A549 (cell line): ENCODE data around the gene RYR3. TPM values are rescaled to one million over a fixed set of nuclear protein-coding genes. Genes with fewer than 3 reads are reported as not detected.

Experiments used
- ATAC-seq, 2 experiments: fragments of 200-7000 bp in 1 of 2; fragments of >200 bp in 1 of 2; cut with Nextera tagmentation in 1 of 2; cut with Tn5 transposase in 1 of 2; 3 replicates each; pipeline versions ENCODE4 v1.8.0 to v1.9.1; 2018 to 2020; ENCODE audit warnings: mild to moderate bottlenecking in 1 of 2, moderate library complexity in 1 of 2
- CTCF ChIA-PET: fragments of 300-600 bp; sonication (Branson Sonifier 250); formaldehyde crosslinking; extraction: SDS; loops from one replicate; lab custom pipeline; 2021; ENCODE audit warnings: antibody characterized with exemption, inconsistent platforms; lab: Yijun Ruan, JAX
- POLR2A ChIA-PET: fragments of 350-600 bp; formaldehyde crosslinking; extraction: SDS; loops from one replicate; lab custom pipeline; 2021; ENCODE audit warnings: antibody characterized with exemption, inconsistent platforms; lab: Yijun Ruan, JAX
- DNase-seq, 2 experiments: peaks; one replicate each; pipeline versions ENCODE4 v3.0.0 to v3.0.0-alpha.2; 2011 to 2016; ENCODE audit warnings: low read depth in 1 of 2, low spot score in 1 of 2
- FAIRE-seq: peaks from 2 replicates; lab custom pipeline; 2011; peaks lifted over from hg19 to GRCh38; lab: Jason Lieb, UNC
- H3K27ac ChIP-seq, 2 experiments: fragments of >200 bp; sonication (Bioruptor Twin); formaldehyde crosslinking; 3 replicates each; pipeline ENCODE4 v1.5.1; 2016 to 2017
- H3K4me1 ChIP-seq: fragments of >200 bp; sonication (Bioruptor Twin); formaldehyde crosslinking; 3 replicates; pipeline ENCODE4 v1.6.1; 2016
- H3K4me2 ChIP-seq: fragments of >200 bp; sonication (Bioruptor Twin); formaldehyde crosslinking; 3 replicates; pipeline ENCODE4 v1.6.1; 2016
- H3K4me3 ChIP-seq: fragments of >200 bp; sonication (Bioruptor Twin); formaldehyde crosslinking; 3 replicates; pipeline ENCODE4 v1.5.1; 2016
- H3K9me3 ChIP-seq: fragments of >200 bp; sonication (Bioruptor Twin); formaldehyde crosslinking; 3 replicates; pipeline ENCODE4 v1.6.1; 2016
- ATOH8 ChIP-seq: fragments of 250-450 bp; sonication (Bioruptor Pico); IDR thresholded peaks from 2 replicates; pipeline ENCODE4 v1.5.0; 2020; ENCODE audit warnings: low read depth, mild to moderate bottlenecking, moderate library complexity
- CBX8 ChIP-seq: fragments of 200-600 bp; sonication (generic); IDR thresholded peaks from 2 replicates; pipeline ENCODE4 v1.6.1; 2016
- CHD2 ChIP-seq: fragments of 150-350 bp; IDR thresholded peaks from 2 replicates; pipeline ENCODE4 v1.6.1; 2014; ENCODE audit warnings: low read length; ENCODE audit not compliant: partially characterized antibody
- FOSL2 ChIP-seq, 2 experiments: fragments of 450-650 bp in 1 of 2; fragments of >200 bp in 1 of 2; sonication (Bioruptor Twin) in 1 of 2; formaldehyde crosslinking; IDR thresholded peaks; 2 replicates each; pipeline versions ENCODE4 v1.5.0 to v1.6.1; 2016 to 2020; ENCODE audit warnings: mild to moderate bottlenecking in 1 of 2, moderate library complexity in 1 of 2
- FOXS1 ChIP-seq: fragments of 250-450 bp; sonication (Bioruptor Pico); IDR thresholded peaks from 2 replicates; pipeline ENCODE4 v1.5.0; 2020; ENCODE audit warnings: mild to moderate bottlenecking, moderate library complexity
- HDAC2 ChIP-seq: fragments of 200-600 bp; sonication (generic); IDR thresholded peaks from 2 replicates; pipeline ENCODE4 v1.6.1; 2016
- HEYL ChIP-seq: fragments of 250-450 bp; sonication (Bioruptor Pico); IDR thresholded peaks from 2 replicates; pipeline ENCODE4 v1.8.0; 2021; ENCODE audit warnings: mild to moderate bottlenecking, moderate library complexity
- HOXA7 ChIP-seq: fragments of 250-450 bp; sonication (Bioruptor Pico); IDR thresholded peaks from 2 replicates; pipeline ENCODE4 v1.5.0; 2020; ENCODE audit warnings: mild to moderate bottlenecking, moderate library complexity
- HOXB13 ChIP-seq: fragments of 250-450 bp; sonication (Bioruptor Pico); IDR thresholded peaks from 2 replicates; pipeline ENCODE4 v1.5.0; 2020; ENCODE audit warnings: low read depth, mild to moderate bottlenecking, moderate library complexity
- HOXB5 ChIP-seq: fragments of 250-450 bp; sonication (Bioruptor Pico); IDR thresholded peaks from 2 replicates; pipeline ENCODE4 v1.5.0; 2020; ENCODE audit warnings: mild to moderate bottlenecking, moderate library complexity
- JUN ChIP-seq, 2 experiments: fragments of >200 bp; sonication (Bioruptor Twin); formaldehyde crosslinking; IDR thresholded peaks; 2 replicates in 1 of 2; 3 replicates in 1 of 2; pipeline ENCODE4 v1.6.1; 2016 to 2017
- KDM5A ChIP-seq: fragments of 200-600 bp; sonication (generic); IDR thresholded peaks from 2 replicates; pipeline ENCODE4 v1.6.1; 2016; ENCODE audit warnings: antibody characterized with exemption, mild to moderate bottlenecking
- MAX ChIP-seq: IDR thresholded peaks from 2 replicates; pipeline ENCODE4 v1.6.1; 2012
- MAZ ChIP-seq: fragments of 150-350 bp; IDR thresholded peaks from 2 replicates; pipeline ENCODE4 v1.6.1; 2014; ENCODE audit warnings: antibody characterized with exemption, low read depth, low read length, borderline replicate concordance
- MYC ChIP-seq: IDR thresholded peaks from 2 replicates; pipeline ENCODE4 v1.6.1; 2012; ENCODE audit warnings: mild to moderate bottlenecking, inconsistent platforms, low read length, improper control_type of control experiment, borderline replicate concordance
- NFE2L2 ChIP-seq: fragments of 150-350 bp; conservative IDR thresholded peaks from 2 replicates; pipeline ENCODE4 v1.6.1; 2014; ENCODE audit warnings: low read length
- NPAS2 ChIP-seq: fragments of 250-450 bp; sonication (Bioruptor Pico); IDR thresholded peaks from 2 replicates; pipeline ENCODE4 v1.8.0; 2022; ENCODE audit warnings: mild to moderate bottlenecking, moderate library complexity, borderline replicate concordance
- PBX3 ChIP-seq: IDR thresholded peaks from 2 replicates; pipeline ENCODE4 v1.6.1; 2012
- PHF8 ChIP-seq: fragments of 200-600 bp; sonication (generic); IDR thresholded peaks from 2 replicates; pipeline ENCODE4 v1.6.1; 2016; ENCODE audit warnings: low read depth, mild to moderate bottlenecking, antibody characterized with exemption, moderate library complexity, borderline replicate concordance
- POLR2AphosphoS2 ChIP-seq: conservative IDR thresholded peaks from 2 replicates; pipeline ENCODE4 v1.6.1; 2012; ENCODE audit warnings: low read length, improper control_type of control experiment, inconsistent platforms
- RAD21 ChIP-seq, 2 experiments: fragments of >200 bp in 1 of 2; sonication (Bioruptor Twin) in 1 of 2; formaldehyde crosslinking in 1 of 2; IDR thresholded peaks in 1 of 2; conservative IDR thresholded peaks in 1 of 2; 2 replicates in 1 of 2; 3 replicates in 1 of 2; pipeline ENCODE4 v1.6.1; 2012 to 2018; ENCODE audit warnings: inconsistent platforms in 1 of 2
- RARB ChIP-seq: fragments of 250-450 bp; sonication (Bioruptor Pico); IDR thresholded peaks from 2 replicates; pipeline ENCODE4 v1.8.0; 2021; ENCODE audit warnings: mild to moderate bottlenecking, moderate library complexity
- RCOR1 ChIP-seq: fragments of 150-350 bp; IDR thresholded peaks from 2 replicates; pipeline ENCODE4 v1.6.1; 2014; ENCODE audit warnings: antibody characterized with exemption, low read length, low read depth
- RNF2 ChIP-seq: fragments of 200-600 bp; sonication (generic); IDR thresholded peaks from 2 replicates; pipeline ENCODE4 v1.6.1; 2016; ENCODE audit warnings: low read depth, mild to moderate bottlenecking, antibody characterized with exemption, moderate library complexity, borderline replicate concordance
- TP53 ChIP-seq: fragments of 250-450 bp; sonication (Bioruptor Pico); IDR thresholded peaks from 2 replicates; pipeline ENCODE4 v1.5.0; 2021; ENCODE audit warnings: mild to moderate bottlenecking, moderate library complexity
- ZNF302 ChIP-seq: fragments of 250-450 bp; sonication (Bioruptor Pico); IDR thresholded peaks from 2 replicates; pipeline ENCODE4 v1.9.0; 2021; ENCODE audit warnings: inconsistent platforms, mild to moderate bottlenecking, moderate library complexity
- WGBS: methylation state at CpG from one replicate; pipeline ENCODE4 v1.1.6; 2017; ENCODE audit errors: missing lambda C conversion rate; 5-methylcytosine and 5-hydroxymethylcytosine counted together
- polyA plus RNA-seq, 4 experiments: library from polyadenylated mRNA; depleted of rRNA in 3 of 4; stranded (reverse); fragments of >200 nt; fragmentation: RNase III in 1 of 4; extraction: RNeasy Plus Mini Kit Qiagen cat#74134 plus additional on column Dnase treatment in 1 of 4; gene quantifications; 2 replicates in 3 of 4; 3 replicates in 1 of 4; pipeline ENCODE4 v1.2.3, GENCODE V29; 2011 to 2017
- TF ChIP-seq, protein P1 (sequence below): fragments of 200-600 bp; sonication (generic); IDR thresholded peaks from 2 replicates; pipeline ENCODE4 v1.6.1; 2016; ENCODE audit warnings: antibody characterized with exemption, mild to moderate bottlenecking, moderate library complexity
- TF ChIP-seq, protein P2 (sequence below): fragments of >200 bp; sonication (Bioruptor Twin); formaldehyde crosslinking; IDR thresholded peaks from 3 replicates; pipeline ENCODE4 v1.6.1; 2016

RYR3 gene
- polyA plus RNA-seq, 2 of the 4 experiments (the other 2 are of a cell fraction), result 0.03 TPM; not detected in 1

- TF ChIP-seq ATOH8 (no peak), HEYL (no peak)
Measured at GRCh38 chr15:33903661-33904060, 592.9 kb downstream of the RYR3 start (continued).

GRCh38 chr15:33907326-33907725 is 596.6 kb downstream of the RYR3 start:
- Histone ChIP-seq H3K4me1 (peaks cover 13% of the 10 kb centered on the region; the same call in 1 of the 3 replicates), H3K9me3 (no peaks in the 10 kb centered on the region), H3K4me3 (no peak overlapping the region), H3K4me2 (no peak overlapping the region), H3K27ac (no peak overlapping the region)
- TF ChIP-seq, protein P1, sequence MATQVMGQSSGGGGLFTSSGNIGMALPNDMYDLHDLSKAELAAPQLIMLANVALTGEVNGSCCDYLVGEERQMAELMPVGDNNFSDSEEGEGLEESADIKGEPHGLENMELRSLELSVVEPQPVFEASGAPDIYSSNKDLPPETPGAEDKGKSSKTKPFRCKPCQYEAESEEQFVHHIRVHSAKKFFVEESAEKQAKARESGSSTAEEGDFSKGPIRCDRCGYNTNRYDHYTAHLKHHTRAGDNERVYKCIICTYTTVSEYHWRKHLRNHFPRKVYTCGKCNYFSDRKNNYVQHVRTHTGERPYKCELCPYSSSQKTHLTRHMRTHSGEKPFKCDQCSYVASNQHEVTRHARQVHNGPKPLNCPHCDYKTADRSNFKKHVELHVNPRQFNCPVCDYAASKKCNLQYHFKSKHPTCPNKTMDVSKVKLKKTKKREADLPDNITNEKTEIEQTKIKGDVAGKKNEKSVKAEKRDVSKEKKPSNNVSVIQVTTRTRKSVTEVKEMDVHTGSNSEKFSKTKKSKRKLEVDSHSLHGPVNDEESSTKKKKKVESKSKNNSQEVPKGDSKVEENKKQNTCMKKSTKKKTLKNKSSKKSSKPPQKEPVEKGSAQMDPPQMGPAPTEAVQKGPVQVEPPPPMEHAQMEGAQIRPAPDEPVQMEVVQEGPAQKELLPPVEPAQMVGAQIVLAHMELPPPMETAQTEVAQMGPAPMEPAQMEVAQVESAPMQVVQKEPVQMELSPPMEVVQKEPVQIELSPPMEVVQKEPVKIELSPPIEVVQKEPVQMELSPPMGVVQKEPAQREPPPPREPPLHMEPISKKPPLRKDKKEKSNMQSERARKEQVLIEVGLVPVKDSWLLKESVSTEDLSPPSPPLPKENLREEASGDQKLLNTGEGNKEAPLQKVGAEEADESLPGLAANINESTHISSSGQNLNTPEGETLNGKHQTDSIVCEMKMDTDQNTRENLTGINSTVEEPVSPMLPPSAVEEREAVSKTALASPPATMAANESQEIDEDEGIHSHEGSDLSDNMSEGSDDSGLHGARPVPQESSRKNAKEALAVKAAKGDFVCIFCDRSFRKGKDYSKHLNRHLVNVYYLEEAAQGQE, result no peak
- TF ChIP-seq HOXA7, result no peak
- no peak for TF ChIP-seq JUN (IDR thresholded peaks at IDR 0.05)
- no peak for TF ChIP-seq ATOH8
- no peak for TF ChIP-seq NPAS2 (CRISPR knock-in tag)
- TF ChIP-seq MAX, result no peak
- TF ChIP-seq KDM5A, result no peak
- no peak for TF ChIP-seq RAD21 (conservative IDR thresholded peaks at IDR 0.05 in 1 of 2, IDR thresholded peaks at IDR 0.05 in 1 of 2)
- no peak for TF ChIP-seq RARB
- TF ChIP-seq HOXB13, result no peak
- no peak for TF ChIP-seq PHF8
- no peak for TF ChIP-seq NFE2L2
- TF ChIP-seq PBX3, result no peak
- no peak for TF ChIP-seq ZNF302 (CRISPR knock-in tag)
- TF ChIP-seq MYC, result no peak
- no peak for TF ChIP-seq HDAC2
- TF ChIP-seq CHD2, result no peak
- no peak for DNase-seq
- no peak for ATAC-seq
- ChIA-PET POLR2A (no interaction called here), CTCF (interaction anchor here (0.6 to 0.9 kb wide), 2 partner anchors 16 to 19 kb away, joined by 3 to 4 read pairs; no protein-coding TSS in a partner anchor)
- no peak for FAIRE-seq

GRCh38 chr15:33908406-33908805 is 597.6 kb downstream of the RYR3 start:
- H3K27ac ChIP-seq, result no peak overlapping the region
- H3K4me2 ChIP-seq, result no peak overlapping the region
- FAIRE-seq (no peak), DNase-seq (no peak), ATAC-seq (no peak)
- no peak overlapping the region for H3K4me3 ChIP-seq
- peaks cover 13% of the 10 kb centered on the region; the same call in 1 of the 3 replicates for H3K4me1 ChIP-seq
- WGBS, result 85% methylated on average over 3 of the region's 3 CpGs
- CTCF ChIA-PET, result interaction anchor here (2.3 kb wide), 1 partner anchor 9 kb away, joined by 9 read pairs; no protein-coding TSS in a partner anchor
- H3K9me3 ChIP-seq, result no peaks in the 10 kb centered on the region
- POLR2A ChIA-PET, result no interaction called here
- no peak for TF ChIP-seq PBX3
- TF ChIP-seq HOXB5 (CRISPR knock-in tag), result no peak
- no peak for TF ChIP-seq POLR2AphosphoS2
- TF ChIP-seq RNF2, result no peak
- no peak for TF ChIP-seq PHF8
- TF ChIP-seq FOXS1 (CRISPR knock-in tag), result no peak
- no peak for TF ChIP-seq MAZ
- no peak for TF ChIP-seq FOSL2 (IDR thresholded peaks at IDR 0.05)
- TF ChIP-seq FOSL2 (CRISPR knock-in tag; IDR thresholded peaks at IDR 0.05), result no peak
- no peak for TF ChIP-seq CBX8
- no peak for TF ChIP-seq TP53
- TF ChIP-seq, protein P2, sequence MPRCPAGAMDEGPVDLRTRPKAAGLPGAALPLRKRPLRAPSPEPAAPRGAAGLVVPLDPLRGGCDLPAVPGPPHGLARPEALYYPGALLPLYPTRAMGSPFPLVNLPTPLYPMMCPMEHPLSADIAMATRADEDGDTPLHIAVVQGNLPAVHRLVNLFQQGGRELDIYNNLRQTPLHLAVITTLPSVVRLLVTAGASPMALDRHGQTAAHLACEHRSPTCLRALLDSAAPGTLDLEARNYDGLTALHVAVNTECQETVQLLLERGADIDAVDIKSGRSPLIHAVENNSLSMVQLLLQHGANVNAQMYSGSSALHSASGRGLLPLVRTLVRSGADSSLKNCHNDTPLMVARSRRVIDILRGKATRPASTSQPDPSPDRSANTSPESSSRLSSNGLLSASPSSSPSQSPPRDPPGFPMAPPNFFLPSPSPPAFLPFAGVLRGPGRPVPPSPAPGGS, result no peak
- TF ChIP-seq RCOR1, result no peak
